HCT116 (cell line): ENCODE data around the gene COX6B2.

Experiments used
- CEBPB ChIP-seq: IDR thresholded peaks from 2 replicates; pipeline ENCODE4 v1.6.1; 2012; ENCODE audit warnings: low read depth
- ELF1 ChIP-seq: IDR thresholded peaks from 2 replicates; pipeline ENCODE4 v1.6.1; 2012; ENCODE audit warnings: low read depth, borderline replicate concordance
- EZH2 ChIP-seq: fragments of 200-600 bp; sonication (generic); IDR thresholded peaks from 2 replicates; pipeline ENCODE4 v1.6.1; 2017; ENCODE audit warnings: antibody characterized with exemption, mixed run types
- JUND ChIP-seq: IDR thresholded peaks from 2 replicates; pipeline ENCODE4 v1.6.1; 2012
- MAX ChIP-seq: IDR thresholded peaks from 2 replicates; pipeline ENCODE4 v1.6.1; 2012
- POLR2A ChIP-seq: IDR thresholded peaks from 2 replicates; pipeline ENCODE4 v1.7.0; 2011; ENCODE audit warnings: borderline replicate concordance; ENCODE audit not compliant: insufficient read depth, insufficient read length; ENCODE audit errors: extremely low read depth
- POLR2AphosphoS5 ChIP-seq: IDR thresholded peaks from 2 replicates; pipeline ENCODE4 v1.6.1; 2011; ENCODE audit warnings: mild to moderate bottlenecking, low read depth, low read length, moderate library complexity
- SP1 ChIP-seq: IDR thresholded peaks from 2 replicates; pipeline ENCODE4 v1.6.1; 2012; ENCODE audit warnings: low read depth
- TCF7L2 ChIP-seq: IDR thresholded peaks from 2 replicates; pipeline ENCODE4 v1.7.0; 2011; ENCODE audit warnings: borderline replicate concordance, inconsistent platforms; ENCODE audit not compliant: insufficient read depth, insufficient read length; ENCODE audit errors: extremely low read depth
- YY1 ChIP-seq: IDR thresholded peaks from 2 replicates; pipeline ENCODE4 v1.6.1; 2011; ENCODE audit warnings: low read length, low read depth, moderate library complexity, mild to moderate bottlenecking; ENCODE audit not compliant: insufficient replicate concordance; ENCODE audit errors: extremely low read depth
- ZNF274 ChIP-seq: fragments of 200-500 bp; sonication (Bioruptor generic); IDR thresholded peaks from 2 replicates; pipeline ENCODE4 v1.6.1; 2014; ENCODE audit warnings: mild to moderate bottlenecking, low read depth, low read length, inconsistent platforms
- TF ChIP-seq, protein P1 (sequence below), 3 experiments: fragments of 200-600 bp in 1 of 3; sonication (generic) in 1 of 3; IDR thresholded peaks in 2 of 3; conservative IDR thresholded peaks in 1 of 3; 2 replicates each; pipeline ENCODE4 v1.5.1; 2012 to 2017; ENCODE audit warnings: low read depth in 2 of 3, low read length in 2 of 3, antibody characterized with exemption in 1 of 3, borderline replicate concordance in 1 of 3, control low read depth in 1 of 3, mild to moderate bottlenecking in 1 of 3, mixed read lengths in 1 of 3, mixed run types in 1 of 3, moderate library complexity in 1 of 3; ENCODE audit not compliant: insufficient read depth in 1 of 3
- TF ChIP-seq, protein P2 (sequence below): IDR thresholded peaks from 2 replicates; pipeline ENCODE4 v1.6.1; 2011; ENCODE audit warnings: mild to moderate bottlenecking, low read length, moderate library complexity; ENCODE audit not compliant: insufficient replicate concordance; ENCODE audit errors: extremely low read depth

DNA sequence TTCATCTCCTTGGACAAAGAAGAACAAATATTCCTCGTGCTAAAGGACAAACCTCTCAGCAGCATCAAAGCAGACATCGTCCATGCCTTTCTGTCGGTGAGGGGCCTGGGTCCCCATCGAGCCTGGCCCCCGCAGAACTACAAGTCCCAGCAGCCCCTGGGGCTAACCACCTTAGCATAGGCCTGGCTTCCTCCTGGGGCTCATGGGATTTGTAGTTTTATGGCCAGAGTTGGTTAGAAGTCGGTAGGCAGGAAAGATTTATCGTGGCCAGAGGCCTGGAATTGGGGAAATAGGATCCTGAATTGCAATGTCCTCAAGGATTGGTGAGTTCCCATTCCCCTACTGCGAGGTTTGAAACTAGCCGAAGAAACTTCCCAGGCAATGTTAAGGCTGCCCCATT is 49.0 kb downstream of the COX6B2 start:
- TF ChIP-seq, protein P1, sequence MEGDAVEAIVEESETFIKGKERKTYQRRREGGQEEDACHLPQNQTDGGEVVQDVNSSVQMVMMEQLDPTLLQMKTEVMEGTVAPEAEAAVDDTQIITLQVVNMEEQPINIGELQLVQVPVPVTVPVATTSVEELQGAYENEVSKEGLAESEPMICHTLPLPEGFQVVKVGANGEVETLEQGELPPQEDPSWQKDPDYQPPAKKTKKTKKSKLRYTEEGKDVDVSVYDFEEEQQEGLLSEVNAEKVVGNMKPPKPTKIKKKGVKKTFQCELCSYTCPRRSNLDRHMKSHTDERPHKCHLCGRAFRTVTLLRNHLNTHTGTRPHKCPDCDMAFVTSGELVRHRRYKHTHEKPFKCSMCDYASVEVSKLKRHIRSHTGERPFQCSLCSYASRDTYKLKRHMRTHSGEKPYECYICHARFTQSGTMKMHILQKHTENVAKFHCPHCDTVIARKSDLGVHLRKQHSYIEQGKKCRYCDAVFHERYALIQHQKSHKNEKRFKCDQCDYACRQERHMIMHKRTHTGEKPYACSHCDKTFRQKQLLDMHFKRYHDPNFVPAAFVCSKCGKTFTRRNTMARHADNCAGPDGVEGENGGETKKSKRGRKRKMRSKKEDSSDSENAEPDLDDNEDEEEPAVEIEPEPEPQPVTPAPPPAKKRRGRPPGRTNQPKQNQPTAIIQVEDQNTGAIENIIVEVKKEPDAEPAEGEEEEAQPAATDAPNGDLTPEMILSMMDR (IDR thresholded peaks at IDR 0.05 in 2 of 3, conservative IDR thresholded peaks at IDR 0.05 in 1 of 3; ENCODE audit: borderline replicate concordance in 1 of 3, insufficient read depth in 1 of 3, low read depth in 2 of 3, low read length in 2 of 3), result no peak
- TF ChIP-seq POLR2AphosphoS5 (0 out of 2 replicates have a peak, but pooled peaks have one; percentile 30), POLR2A (no peak), MAX (no peak), CEBPB (no peak), EZH2 (no peak), ELF1 (no peak), ZNF274 (no peak), TCF7L2 (no peak), YY1 (no peak), JUND (no peak), SP1 (no peak)
- TF ChIP-seq, protein P2, sequence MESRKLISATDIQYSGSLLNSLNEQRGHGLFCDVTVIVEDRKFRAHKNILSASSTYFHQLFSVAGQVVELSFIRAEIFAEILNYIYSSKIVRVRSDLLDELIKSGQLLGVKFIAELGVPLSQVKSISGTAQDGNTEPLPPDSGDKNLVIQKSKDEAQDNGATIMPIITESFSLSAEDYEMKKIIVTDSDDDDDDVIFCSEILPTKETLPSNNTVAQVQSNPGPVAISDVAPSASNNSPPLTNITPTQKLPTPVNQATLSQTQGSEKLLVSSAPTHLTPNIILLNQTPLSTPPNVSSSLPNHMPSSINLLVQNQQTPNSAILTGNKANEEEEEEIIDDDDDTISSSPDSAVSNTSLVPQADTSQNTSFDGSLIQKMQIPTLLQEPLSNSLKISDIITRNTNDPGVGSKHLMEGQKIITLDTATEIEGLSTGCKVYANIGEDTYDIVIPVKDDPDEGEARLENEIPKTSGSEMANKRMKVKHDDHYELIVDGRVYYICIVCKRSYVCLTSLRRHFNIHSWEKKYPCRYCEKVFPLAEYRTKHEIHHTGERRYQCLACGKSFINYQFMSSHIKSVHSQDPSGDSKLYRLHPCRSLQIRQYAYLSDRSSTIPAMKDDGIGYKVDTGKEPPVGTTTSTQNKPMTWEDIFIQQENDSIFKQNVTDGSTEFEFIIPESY, result no peak
